Loucy (cell line): Measurements from ENCODE around the gene ZNF362.

ENCODE experiments used
- H2AFZ ChIP-seq: fragments of 200-600 bp; sonication (generic); 2 replicates; pipeline ENCODE4 v1.6.0; 2016; ENCODE audit warnings: antibody characterized with exemption, mild to moderate bottlenecking, low read length, moderate library complexity
- H3F3A ChIP-seq: fragments of 200-600 bp; 2 replicates; pipeline ENCODE4 v1.6.0; 2016; ENCODE audit warnings: antibody characterized with exemption, low read depth, mild to moderate bottlenecking
- H3K27me3 ChIP-seq: fragments of 200-600 bp; sonication (generic); 2 replicates; pipeline ENCODE4 v1.6.1; 2014; ENCODE audit warnings: low read length, mild to moderate bottlenecking; ENCODE audit not compliant: insufficient read depth, poor library complexity, severe bottlenecking
- H3K36me3 ChIP-seq: fragments of 200-600 bp; sonication (generic); 2 replicates; pipeline ENCODE4 v1.6.1; 2016; ENCODE audit warnings: low read length; ENCODE audit not compliant: insufficient read depth
- H3K4me1 ChIP-seq: fragments of 200-600 bp; sonication (generic); 2 replicates; pipeline ENCODE4 v1.5.1; 2014; ENCODE audit warnings: low read length, mild to moderate bottlenecking; ENCODE audit not compliant: insufficient read depth, poor library complexity, severe bottlenecking
- H3K4me2 ChIP-seq: fragments of 200-600 bp; sonication (generic); 2 replicates; pipeline ENCODE4 v1.6.0; 2014; ENCODE audit warnings: antibody characterized with exemption, low read length, low read depth, mild to moderate bottlenecking; ENCODE audit not compliant: poor library complexity, severe bottlenecking
- H3K4me3 ChIP-seq: fragments of 200-600 bp; sonication (generic); 2 replicates; pipeline ENCODE4 v1.5.1; 2014; ENCODE audit warnings: low read length, mild to moderate bottlenecking, mixed read lengths; ENCODE audit not compliant: poor library complexity, severe bottlenecking
- H3K79me2 ChIP-seq: fragments of 200-600 bp; sonication (generic); 2 replicates; pipeline ENCODE4 v1.6.1; 2014; ENCODE audit warnings: low read length; ENCODE audit not compliant: insufficient read depth
- H3K9ac ChIP-seq: fragments of 200-600 bp; sonication (generic); 2 replicates; pipeline ENCODE4 v1.6.0; 2014; ENCODE audit warnings: mild to moderate bottlenecking, low read depth, low read length, moderate library complexity; ENCODE audit not compliant: poor library complexity, severe bottlenecking
- H3K9me2 ChIP-seq: fragments of 200-600 bp; sonication (generic); replicated peaks from 2 replicates; pipeline ENCODE4 v1.6.1; 2016; ENCODE audit warnings: low read depth, low read length, mixed read lengths
- H3K9me3 ChIP-seq: fragments of 200-600 bp; sonication (generic); 2 replicates; pipeline ENCODE4 v1.6.1; 2014; ENCODE audit warnings: mild to moderate bottlenecking, antibody characterized with exemption, low read length, low read depth; ENCODE audit not compliant: insufficient read depth
- H4K20me1 ChIP-seq: fragments of 200-600 bp; sonication (generic); 2 replicates; pipeline ENCODE4 v1.6.0; 2014; ENCODE audit warnings: antibody characterized with exemption, low read length, mild to moderate bottlenecking; ENCODE audit not compliant: insufficient read depth, poor library complexity, severe bottlenecking
- CTCF ChIP-seq: fragments of 200-600 bp; sonication (generic); conservative IDR thresholded peaks from 2 replicates; pipeline ENCODE4 v1.5.1; 2014; ENCODE audit warnings: mild to moderate bottlenecking, antibody characterized with exemption, low read length
- EZH2phosphoT487 ChIP-seq: fragments of 200-600 bp; IDR thresholded peaks from 2 replicates; pipeline ENCODE4 v1.6.1; 2018; ENCODE audit warnings: antibody characterized with exemption, mild to moderate bottlenecking, moderate library complexity, borderline replicate concordance

ZNF362 gene

GRCh38 chr1:33247545-33247944 lies 8.7 kb upstream of the ZNF362 start:
- Histone ChIP-seq H3K27me3 (no peaks in the 10 kb centered on the region), H3K9me3 (no peaks in the 10 kb centered on the region), H4K20me1 (no peaks in the 10 kb centered on the region), H3K36me3 (no peaks in the 10 kb centered on the region), H3K4me1 (no peaks in the 10 kb centered on the region), H3K4me2 (no peak overlapping the region), H3K9me2 (no peaks in the 10 kb centered on the region), H3K4me3 (no peak overlapping the region), H3F3A (no peaks in the 10 kb centered on the region), H2AFZ (no peak overlapping the region), H3K9ac (no peak overlapping the region), H3K79me2 (no peaks in the 10 kb centered on the region)
- no peak for TF ChIP-seq EZH2phosphoT487
- TF ChIP-seq CTCF, result no peak

DNA sequence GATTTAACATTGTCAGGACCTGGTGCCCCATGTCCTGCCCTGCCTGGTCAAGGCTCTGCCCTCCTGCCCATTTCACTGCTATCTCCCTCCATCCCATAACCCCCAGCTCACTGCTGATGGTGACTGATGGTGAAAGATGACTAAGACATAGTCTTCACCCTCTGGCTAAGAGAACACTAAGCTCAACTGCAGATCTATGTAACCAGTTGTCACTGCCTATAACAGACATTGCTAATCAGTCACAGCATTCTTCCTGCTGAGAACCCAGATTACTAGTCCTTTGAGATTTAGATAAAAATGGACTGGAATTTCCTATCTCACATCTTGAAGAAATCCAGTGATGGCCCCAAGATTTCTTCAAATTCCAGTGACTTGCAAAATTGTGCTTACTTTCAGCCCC lies 8.0 kb upstream of the ZNF362 start:
- Histone ChIP-seq H4K20me1 (no peaks in the 10 kb centered on the region), H2AFZ (no peak overlapping the region), H3K4me1 (no peaks in the 10 kb centered on the region), H3K9me3 (no peaks in the 10 kb centered on the region), H3F3A (no peaks in the 10 kb centered on the region), H3K9ac (no peak overlapping the region), H3K79me2 (no peaks in the 10 kb centered on the region), H3K4me2 (no peak overlapping the region), H3K27me3 (no peaks in the 10 kb centered on the region), H3K9me2 (no peaks in the 10 kb centered on the region), H3K36me3 (no peaks in the 10 kb centered on the region), H3K4me3 (no peak overlapping the region)
- TF ChIP-seq EZH2phosphoT487 (no peak), CTCF (no peak)

DNA sequence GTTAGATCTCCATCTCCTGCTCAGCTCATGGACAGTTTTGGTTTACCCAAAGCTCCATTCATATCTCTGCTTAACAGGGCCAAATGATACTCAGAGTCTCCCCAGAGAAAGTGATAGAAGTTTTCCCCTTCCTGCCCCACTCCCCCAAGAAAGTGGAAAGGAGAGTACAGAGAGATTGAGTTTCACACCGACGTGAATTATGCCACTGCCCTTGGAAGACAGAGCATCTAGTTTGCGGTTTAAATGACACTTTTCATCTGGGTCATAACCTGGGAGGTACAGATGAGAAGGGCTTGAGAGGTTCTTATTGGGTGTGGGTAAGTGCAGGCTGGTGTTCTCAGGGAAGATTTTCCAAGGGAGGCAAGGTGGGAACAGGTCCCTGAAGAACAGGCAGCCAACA lies 6.9 kb upstream of the ZNF362 start:
- no peak overlapping the region for H3K4me2 ChIP-seq
- H3K9me3 ChIP-seq, result no peaks in the 10 kb centered on the region
- no peak overlapping the region for H2AFZ ChIP-seq
- H3K27me3 ChIP-seq, result no peaks in the 10 kb centered on the region
- H3K9me2 ChIP-seq, result no peaks in the 10 kb centered on the region
- H3F3A ChIP-seq, result no peaks in the 10 kb centered on the region
- TF ChIP-seq EZH2phosphoT487, result no peak
- TF ChIP-seq CTCF, result no peak
- H3K4me1 ChIP-seq, result no peaks in the 10 kb centered on the region
- no peaks in the 10 kb centered on the region for H4K20me1 ChIP-seq
- no peaks in the 10 kb centered on the region for H3K79me2 ChIP-seq
- no peak overlapping the region for H3K4me3 ChIP-seq
- no peaks in the 10 kb centered on the region for H3K36me3 ChIP-seq
- no peak overlapping the region for H3K9ac ChIP-seq
